Hematopoietic multipotent progenitor cell treated with erythropoietin and hydrocortisone succinate and interleukin-3 and kit ligand, for 6 days (in vitro differentiated cells): ENCODE measurements around the gene KATNAL1.
A peak's percentile ranks its signal among the peaks of the same experiment; 100 is the strongest.
"Not testable (repeated sequence)": the region's sequence is repeated elsewhere in the genome, so short reads cannot be mapped to it uniquely, and the experiment has no call there.

Source experiments
- DNase-seq: peaks from one replicate; pipeline ENCODE4 v3.0.0-alpha.2; 2015

KATNAL1 gene

DNA sequence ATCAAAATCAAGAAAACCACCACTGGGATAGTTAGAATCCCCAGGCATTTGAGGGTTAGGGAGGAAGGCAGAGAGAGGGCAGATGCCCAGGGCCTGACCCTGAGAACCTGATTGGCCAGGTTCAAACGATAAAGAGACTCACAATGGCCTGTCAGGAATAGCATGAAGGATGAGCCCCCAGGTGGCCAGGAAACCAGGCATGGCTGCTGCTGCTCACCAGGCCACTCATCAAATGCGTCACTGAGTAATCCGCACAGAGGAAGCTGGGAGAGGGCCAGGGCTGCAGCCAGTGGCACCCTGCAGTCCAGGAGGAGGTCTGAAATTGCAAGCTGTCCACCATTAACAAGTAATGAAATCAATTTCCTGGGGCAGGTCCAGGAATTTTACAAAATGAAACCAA, 111.3 kb downstream of the KATNAL1 start:
- DNase-seq: no peak

GRCh38 chr13:30194906-30195305, 112.4 kb downstream of the KATNAL1 start:
- no peak for DNase-seq

GRCh38 chr13:30193279-30194234, 113.8 kb downstream of the KATNAL1 start:
- DNase-seq: no peak

DNA sequence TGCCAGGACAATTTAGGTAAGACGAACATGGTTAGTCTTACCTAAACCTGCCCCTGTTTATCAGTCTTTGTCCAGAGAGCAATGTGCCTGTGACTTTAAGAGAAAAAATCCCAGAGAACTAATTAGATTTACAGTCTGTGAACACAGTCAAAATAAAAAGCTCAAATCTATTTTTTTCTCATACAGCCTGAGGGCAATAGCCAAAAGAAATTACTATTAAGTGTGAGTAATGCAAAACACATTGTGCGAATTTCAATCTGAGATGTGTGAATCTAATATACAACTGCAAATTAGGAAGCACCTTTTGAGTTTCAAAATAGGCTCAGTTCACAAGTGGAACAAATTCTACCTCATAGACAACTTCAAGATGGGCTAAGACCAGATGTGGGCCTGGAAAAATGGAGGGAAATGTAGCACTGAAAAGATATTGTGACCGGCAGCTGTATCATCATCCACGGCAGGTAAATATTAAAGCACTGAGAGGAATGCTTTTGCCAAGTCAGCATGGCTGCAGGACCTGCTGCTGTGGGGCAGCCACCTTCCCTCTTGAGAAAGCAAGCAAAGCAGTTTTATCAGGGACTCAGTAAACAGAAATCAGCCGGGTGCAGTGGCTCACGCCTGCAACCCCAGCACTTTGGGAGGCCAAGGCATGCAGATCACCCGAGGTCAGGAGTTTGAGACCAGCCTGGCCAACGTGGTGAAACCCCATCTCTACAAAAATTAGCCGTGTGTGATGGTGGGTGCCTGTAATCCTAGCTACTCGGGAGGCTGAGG, 114.8 kb downstream of the KATNAL1 start:
- no peak for DNase-seq

- no peak for DNase-seq
These were observed 115.8 kb downstream of the KATNAL1 start for GRCh38 chr13:30191491-30192100.

DNA sequence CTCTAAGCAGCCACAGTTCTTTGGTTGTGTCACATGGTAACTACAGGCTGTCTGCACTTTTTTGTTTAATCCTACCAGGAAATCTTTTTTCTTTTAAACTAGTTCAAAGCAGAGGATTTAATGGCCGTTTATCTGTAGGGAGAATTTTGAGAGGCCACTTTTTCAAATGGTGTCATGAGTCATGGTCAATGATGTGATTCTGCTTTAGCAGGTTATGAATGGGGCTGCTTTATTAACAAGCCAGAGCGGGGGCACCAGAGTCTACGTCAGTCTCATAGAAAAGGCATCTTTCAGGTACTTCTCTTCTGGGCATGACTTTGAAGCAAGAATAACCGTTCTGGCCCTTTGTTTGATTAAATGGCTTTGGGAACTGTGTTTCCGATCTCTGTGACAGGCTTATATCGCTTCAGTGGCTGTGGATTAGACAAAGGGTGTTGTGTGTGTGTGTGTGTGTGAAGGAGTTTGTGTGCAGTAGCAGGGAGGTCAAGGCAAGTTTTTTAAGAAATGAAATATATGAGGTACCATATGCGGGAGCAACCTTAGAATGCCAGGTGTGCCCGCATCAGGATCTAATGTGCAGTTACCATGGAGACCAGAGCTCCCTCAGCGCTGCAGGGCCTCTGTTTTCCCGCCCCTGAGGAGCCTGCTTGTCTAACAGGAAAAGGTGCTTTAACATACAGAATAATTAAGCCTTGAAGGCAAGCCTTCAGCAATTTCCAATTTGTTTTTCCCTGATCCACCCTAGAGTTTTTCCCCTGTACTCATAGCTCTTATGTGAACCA, 120.5 kb downstream of the KATNAL1 start:
- DNase-seq: no peak

- DNase-seq: no peak
These were observed 125.3 kb downstream of the KATNAL1 start for GRCh38 chr13:30181888-30182651.

DNA sequence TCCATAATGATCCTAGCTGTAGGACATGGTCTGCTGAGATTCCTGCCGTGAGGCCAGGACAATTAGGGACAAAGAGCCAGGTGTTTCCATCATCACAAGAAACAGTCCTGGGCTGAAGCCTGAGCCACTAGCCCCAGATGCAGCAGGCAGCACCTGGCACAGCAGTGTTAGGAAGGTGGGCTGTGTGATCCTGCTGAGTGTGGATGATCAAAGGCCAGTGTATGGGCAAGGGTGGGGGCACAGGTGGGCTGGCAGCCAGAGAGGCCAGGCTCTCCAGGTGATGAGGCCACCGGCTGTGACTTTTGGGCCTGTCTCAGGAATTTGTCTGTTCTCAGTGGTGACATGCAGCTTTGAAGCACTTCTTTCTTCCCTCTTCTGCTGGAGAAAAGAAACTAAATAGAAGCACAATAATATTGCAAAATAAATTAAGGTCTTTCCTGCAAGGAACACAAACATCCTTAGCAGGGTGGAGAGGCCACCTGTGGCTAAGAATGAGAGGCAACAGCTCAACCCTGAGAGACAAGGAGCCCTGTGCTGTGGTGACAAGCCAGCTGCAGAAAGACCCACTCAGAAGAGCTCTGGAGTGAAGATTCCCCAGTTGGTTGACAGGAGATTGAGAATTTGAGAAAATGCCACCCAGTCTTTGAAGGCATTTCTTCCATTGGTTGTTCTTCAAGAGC, 127.6 kb downstream of the KATNAL1 start:
- DNase-seq: no peak

- DNase-seq: no peak
These were observed 128.4 kb downstream of the KATNAL1 start for GRCh38 chr13:30178976-30179375.

DNA sequence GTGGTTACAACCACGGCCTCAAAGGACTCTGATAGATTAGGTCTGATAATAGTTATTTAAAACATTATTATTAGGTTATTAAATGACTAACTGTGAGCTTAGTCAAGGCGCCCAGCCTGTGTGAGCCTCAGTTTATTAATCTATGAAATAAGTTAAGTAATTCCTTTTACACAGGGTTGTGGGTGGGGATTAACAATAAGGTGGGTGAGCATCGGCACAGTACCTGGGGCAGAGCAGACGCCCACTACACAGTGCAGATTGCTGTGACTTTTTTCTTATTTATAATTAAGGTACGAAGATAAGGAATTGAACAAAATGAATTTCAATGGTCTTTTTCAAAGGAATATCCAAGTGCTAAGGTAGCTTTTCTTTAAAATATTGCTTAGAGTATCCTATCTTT, 132.2 kb downstream of the KATNAL1 start:
- DNase-seq: no peak

DNA sequence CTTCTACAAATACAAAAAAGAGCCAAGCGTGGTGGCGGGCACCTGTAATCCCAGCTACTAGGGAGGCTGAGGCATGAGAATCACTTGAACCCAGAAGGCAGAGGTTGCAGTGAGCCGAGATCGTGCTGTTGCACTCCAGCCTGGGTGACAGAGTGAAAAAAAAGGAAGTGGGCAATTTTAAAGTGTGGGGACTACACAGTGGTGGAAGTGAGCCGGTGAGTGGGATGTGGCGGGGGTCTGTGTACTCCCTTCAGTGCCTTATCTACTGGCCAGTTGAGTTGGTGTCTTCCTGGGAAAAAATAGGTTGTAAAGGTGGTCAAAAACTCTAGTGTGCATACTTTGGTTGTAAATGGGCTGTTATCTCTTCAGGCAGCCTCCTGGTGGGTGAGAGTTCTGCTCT, 133.1 kb downstream of the KATNAL1 start:
- DNase-seq: not testable (repeated sequence)

DNA sequence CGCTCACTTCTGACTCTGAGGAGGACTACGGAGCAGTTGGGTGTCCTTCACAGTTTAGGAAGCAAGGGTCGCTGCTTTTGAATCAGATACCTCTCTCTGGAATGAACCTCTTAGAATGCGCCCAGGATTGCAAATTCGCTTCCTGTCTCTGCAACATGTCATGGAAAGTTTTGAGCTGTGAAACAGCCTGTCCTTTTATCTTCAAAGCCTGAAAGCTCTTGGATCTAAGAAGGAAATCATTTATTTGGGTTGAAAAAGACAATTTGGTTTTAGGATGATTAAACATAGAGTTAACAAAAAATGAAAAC, 134.1 kb downstream of the KATNAL1 start:
- DNase-seq: no peak

DNA sequence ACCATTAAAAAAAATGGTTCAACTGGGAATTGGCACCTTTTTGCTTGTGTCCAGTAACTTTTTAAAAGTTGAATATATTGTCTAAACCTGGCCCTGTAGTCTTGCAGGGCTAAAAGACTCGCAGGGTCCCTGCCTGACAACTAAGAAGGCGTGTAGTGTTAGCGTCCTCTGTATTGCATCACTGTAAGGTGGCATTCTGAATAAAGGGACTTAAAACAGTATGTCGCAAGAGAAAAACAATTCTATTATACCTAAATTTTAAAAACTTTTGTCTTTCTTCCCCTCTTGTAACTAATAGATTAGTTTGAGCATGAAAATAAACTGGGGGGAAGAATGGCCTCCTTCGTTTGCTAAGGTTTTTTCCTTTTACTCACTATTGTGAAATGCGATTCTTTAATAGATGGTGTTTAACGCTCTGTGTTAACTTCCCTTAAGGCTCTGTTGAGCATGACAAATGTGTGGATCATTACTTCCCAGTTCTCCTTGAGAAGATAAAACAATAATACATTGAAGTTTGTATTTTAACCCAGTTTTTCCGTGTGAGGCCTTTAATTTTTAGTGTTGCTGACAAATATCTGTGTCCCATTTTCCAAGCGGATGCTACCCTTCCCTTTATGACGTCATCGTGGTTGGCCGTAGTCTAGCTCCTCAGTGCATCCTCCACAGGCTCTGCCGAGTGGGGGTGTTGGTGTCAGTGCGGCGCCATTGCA, 134.6 kb downstream of the KATNAL1 start:
- no peak for DNase-seq

- DNase-seq: no peak
These were observed 136.8 kb downstream of the KATNAL1 start for GRCh38 chr13:30170569-30170968.

- no peak for DNase-seq
These were observed 137.9 kb downstream of the KATNAL1 start for GRCh38 chr13:30169442-30169841.

- DNase-seq: no peak
These were observed 141.6 kb downstream of the KATNAL1 start for GRCh38 chr13:30165796-30166195.

- DNase-seq: no peak
These were observed 142.3 kb downstream of the KATNAL1 start for GRCh38 chr13:30165071-30165470.

DNA sequence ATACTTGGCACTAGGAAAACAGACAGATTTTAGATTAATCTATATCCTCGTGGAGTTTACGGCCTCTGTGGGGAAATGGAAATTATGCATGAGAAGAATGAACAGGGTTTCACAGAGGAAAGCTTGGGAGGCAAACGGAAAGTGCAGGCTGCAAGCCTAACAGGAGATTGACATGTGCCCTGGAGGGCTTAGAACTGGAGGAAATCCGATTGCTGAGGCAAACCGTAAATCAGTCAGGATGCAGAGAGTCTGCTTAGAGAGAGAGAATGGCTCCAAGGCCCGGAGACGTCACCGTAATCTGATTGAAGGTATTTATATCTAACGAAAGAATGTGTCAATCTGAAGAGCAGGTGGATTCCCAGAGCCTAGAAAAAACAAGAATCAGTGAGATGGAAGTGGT, 143.2 kb downstream of the KATNAL1 start:
- no peak for DNase-seq

GRCh38 chr13:30163441-30163840, 143.9 kb downstream of the KATNAL1 start:
- peak; percentile 10 for DNase-seq

GRCh38 chr13:30159446-30159839, 147.9 kb downstream of the KATNAL1 start:
- no peak for DNase-seq
